COLO829 (cell line): ENCODE measurements around the gene KLHL24.
"Not testable (repeated sequence)": the region's sequence is repeated elsewhere in the genome, so short reads cannot be mapped to it uniquely, and the experiment has no call there.

Experiments
- DNase-seq: peaks from one replicate; pipeline ENCODE4 v3.0.0; 2012; ENCODE audit warnings: low spot score

The KLHL24 gene

DNA sequence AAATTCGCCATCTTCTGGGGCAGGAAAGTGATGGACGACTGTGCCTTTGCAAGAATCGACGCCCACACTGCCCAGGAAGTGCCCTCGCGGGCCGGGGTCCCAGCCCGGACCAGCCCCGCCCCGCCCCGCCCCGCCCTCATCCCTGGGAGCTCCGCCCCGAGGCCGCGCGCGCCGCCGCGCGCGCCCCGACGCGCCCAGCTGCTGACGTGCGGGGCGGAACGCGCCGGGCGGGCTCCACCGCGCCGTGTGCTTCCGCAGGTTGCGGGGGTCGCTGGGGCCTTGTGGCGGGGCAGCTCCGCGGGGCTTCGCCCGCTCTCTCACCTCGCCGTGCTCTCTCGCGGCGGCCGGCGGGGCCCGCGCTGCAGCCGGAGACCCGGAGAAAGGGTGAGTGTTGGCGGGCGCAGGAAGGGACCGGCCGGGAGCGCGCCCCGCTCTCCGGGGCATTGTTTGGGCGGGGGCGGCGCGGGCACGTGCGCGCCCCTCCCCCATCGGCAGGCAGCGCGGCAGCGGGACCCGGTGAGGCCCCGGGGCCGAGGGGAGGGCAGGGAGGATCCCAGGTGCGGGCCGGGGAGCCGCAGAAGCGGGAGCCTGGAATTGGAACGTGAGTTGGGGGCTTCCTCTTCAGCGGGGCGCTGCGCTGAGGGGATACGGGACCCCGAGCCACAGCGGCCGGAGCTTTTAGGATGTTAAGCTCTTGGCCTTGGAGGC is 62.3 kb downstream of the KLHL24 start, which contains the start of gene YEATS2:
YEATS2 (plus strand) TSS at position 188 of the 708 bp plus-strand sequence. CDS start 17,366 bp downstream, outside the sequence.
- DNase-seq, result peak; percentile 94

DNA sequence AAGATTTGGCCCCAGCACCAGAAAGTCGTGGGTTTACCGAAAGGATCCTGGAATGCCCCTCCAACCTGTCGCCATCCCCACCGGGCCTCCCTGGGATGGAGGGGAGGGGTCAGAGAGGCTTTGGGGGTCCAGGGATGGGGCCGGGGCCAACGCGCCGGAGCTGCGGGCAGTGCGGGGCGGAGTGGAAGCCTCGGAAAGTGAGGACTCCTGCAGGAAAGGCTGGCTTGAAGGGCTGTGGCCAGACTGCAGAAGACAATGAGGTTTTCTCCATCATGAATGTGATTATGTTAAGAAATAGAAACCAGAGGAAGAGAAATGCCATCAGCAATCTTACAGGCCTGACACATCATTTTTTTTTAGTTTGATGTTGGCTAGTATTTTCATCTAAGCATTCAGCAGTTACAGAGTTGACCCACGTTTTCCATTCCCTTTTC is 62.9 kb downstream of the KLHL24 start:
- peak; percentile 72 for DNase-seq

DNA sequence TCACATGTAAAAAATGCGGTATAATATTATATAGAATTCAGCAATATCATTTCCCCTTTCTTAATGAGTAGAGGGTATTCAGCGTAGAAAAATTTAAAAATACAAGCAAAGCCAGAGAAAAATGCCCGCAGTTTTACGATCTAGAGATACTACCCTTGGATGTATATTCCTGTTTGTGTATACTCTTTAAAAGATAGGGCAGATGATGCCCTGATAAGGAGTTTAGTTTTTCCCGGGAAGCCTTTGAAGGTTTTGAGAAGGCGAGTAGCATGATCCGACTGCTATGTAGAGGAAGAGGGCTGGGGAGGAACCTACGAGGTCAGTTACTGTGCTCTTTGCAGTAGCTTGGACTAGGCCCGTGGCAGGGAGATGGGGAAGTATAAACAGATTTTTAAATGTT is 63.3 kb downstream of the KLHL24 start:
- peak; percentile 54 for DNase-seq

GRCh38 chr3:183699238-183699947 is 64.0 kb downstream of the KLHL24 start:
- DNase-seq, result no peak

DNA sequence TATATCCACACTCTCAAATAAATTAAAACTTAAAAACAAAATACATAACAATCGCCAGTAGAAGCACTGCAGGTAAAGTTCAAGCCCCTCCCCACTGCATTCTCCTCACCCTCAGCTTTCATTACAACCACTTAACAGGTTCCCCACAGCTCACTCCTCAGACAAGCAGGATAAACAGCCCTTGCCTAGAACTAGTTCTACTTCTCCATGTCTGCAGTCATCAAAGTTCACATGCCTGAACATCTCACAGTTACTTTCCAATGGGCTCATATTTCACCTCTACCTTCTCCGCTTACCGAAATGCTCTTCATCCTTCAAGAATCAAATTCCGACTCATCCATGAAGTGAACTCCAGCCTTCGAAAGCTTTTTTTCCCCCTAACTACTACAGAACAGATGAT is 66.3 kb downstream of the KLHL24 start:
- no peak for DNase-seq

DNA sequence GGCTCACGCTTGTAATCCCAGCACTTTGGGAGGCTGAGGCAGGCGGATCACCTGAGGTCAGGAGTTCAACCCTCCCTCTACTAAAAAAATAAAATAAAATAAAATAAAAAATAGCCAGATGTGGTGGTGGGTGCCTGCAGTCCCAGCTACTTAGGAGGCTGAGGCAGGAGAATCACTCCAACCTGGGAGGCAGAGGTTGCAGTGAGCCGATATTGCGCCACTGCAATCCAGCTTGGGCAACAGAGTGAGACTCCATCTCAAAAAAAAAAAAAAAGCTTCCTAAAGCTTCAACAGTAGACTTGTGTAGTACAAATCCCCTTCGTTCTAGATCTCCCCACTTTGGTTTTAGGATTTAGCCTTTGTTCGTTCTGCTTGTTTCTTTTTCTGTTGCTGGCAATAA is 68.5 kb downstream of the KLHL24 start:
- DNase-seq, result not testable (repeated sequence)

DNA sequence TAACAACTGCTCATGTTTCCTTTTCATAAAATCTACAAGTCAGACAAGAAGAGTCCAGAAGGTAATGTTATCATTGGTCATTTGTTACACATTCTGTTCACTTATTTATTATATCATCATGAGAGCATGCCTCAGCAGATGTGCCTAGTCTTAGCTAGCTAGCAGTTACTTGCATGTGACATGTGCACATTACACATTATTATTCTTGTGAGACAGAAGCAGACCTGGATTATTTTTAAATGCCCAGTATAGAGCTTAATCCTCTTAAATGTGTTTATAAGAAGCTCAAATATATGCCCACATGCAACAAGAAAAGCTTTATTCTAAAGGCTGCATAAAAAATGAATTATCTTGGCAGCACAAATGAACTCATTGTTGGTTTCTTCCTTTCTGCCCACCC is 74.8 kb downstream of the KLHL24 start:
- peak; percentile 40 for DNase-seq

DNA sequence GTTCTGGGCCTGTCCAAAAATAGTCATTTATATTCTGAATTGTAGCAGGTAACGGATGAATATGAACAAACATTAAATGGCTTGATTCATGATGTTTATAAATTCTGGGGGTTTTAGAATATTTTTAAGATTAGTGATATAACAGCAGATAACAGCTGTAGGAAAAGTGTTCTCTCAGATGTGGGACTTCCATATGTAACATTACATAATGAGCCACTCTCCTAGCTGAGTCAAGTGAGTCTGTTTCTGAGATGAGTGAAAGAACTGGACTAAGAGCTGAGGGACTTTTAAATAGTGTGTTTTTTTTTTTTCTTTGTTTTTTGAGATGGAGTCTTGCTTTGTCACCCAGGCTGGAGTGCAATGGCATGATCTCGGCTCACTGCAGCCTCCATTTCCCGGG is 76.1 kb downstream of the KLHL24 start:
- DNase-seq, result no peak

GRCh38 chr3:183714622-183715021 is 79.2 kb downstream of the KLHL24 start:
- DNase-seq, result peak; percentile 74

- DNase-seq, result no peak
Measured at GRCh38 chr3:183718012-183718411, 82.6 kb downstream of the KLHL24 start.

GRCh38 chr3:183725387-183725786 is 90.0 kb downstream of the KLHL24 start:
- DNase-seq, result no peak

- no peak for DNase-seq
Measured at GRCh38 chr3:183728204-183728603, 92.8 kb downstream of the KLHL24 start.

DNA sequence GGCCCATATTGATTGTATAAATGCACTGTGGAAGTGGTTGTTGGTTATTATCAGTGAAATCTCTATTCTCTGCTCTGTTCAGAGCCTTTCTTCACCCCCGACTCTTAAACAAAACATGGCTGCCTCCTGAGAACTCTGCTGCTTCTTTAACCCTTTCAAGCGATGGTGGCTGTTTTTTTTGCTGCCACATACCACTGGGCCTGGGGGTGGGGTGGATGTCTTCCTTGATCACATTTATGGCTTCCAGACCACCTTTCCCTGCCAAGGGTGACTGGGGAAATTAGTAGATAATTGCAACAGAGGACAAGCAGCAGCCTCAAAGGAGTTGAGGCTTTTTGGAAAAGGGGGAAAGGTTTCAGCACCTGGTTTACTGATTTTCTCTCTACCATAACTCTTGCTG is 94.9 kb downstream of the KLHL24 start:
- no peak for DNase-seq

GRCh38 chr3:183731611-183732010 is 96.2 kb downstream of the KLHL24 start:
- no peak for DNase-seq

- DNase-seq, result no peak
Measured at GRCh38 chr3:183733553-183733952, 98.1 kb downstream of the KLHL24 start.
